IMR-90 (cell line): ENCODE measurements around the gene RAB36. TPM values are rescaled to one million over a fixed set of nuclear protein-coding genes. Genes with fewer than 3 reads are reported as not detected.
A peak's percentile ranks its signal among the peaks of the same experiment; 100 is the strongest.

Experiments used
- CHD1 ChIP-seq: IDR thresholded peaks from 2 replicates; pipeline ENCODE4 v1.6.1; 2012; ENCODE audit warnings: low read depth, low read length, improper control_type of control experiment
- MAZ ChIP-seq: IDR thresholded peaks from 2 replicates; pipeline ENCODE4 v1.6.1; 2012; ENCODE audit warnings: low read depth, mild to moderate bottlenecking, low read length, improper control_type of control experiment, moderate library complexity, borderline replicate concordance
- MXI1 ChIP-seq: IDR thresholded peaks from 2 replicates; pipeline ENCODE4 v1.6.1; 2012; ENCODE audit warnings: low read depth, mild to moderate bottlenecking, low read length, moderate library complexity, borderline replicate concordance
- POLR2A ChIP-seq: IDR thresholded peaks from 2 replicates; pipeline ENCODE4 v1.6.1; 2012; ENCODE audit warnings: mild to moderate bottlenecking, low read depth, low read length
- USF2 ChIP-seq: fragments of 150-350 bp; IDR thresholded peaks from 2 replicates; pipeline ENCODE4 v1.6.1; 2017; ENCODE audit warnings: mild to moderate bottlenecking, antibody characterized with exemption, low read length, low read depth
- polyA plus RNA-seq, 3 experiments: library from polyadenylated mRNA; depleted of rRNA; stranded (reverse); fragments of >200 nt; gene quantifications; 2 replicates each; pipeline ENCODE4 v1.2.3, GENCODE V29; 2012; ENCODE audit warnings: low replicate concordance in 1 of 3
- total RNA-seq: library from RNA; depleted of rRNA; stranded (reverse); fragments of >200 nt; gene quantifications from 2 replicates; pipeline ENCODE4 v1.2.3, GENCODE V29; 2012

The RAB36 gene
- total and polyA plus RNA-seq, 2 of the 4 experiments (the other 2 are of a cell fraction), result 3.6 to 4.0 TPM

- peak; percentile 38 for TF ChIP-seq USF2
- TF ChIP-seq MAZ, result peak; percentile 67; the same call in 1 of the 2 replicates
- peak; percentile 65 for TF ChIP-seq POLR2A
- TF ChIP-seq MXI1, result peak; percentile 92
- TF ChIP-seq CHD1, result no peak
Observed at GRCh38 chr22:23144932-23145877, at the start of gene RAB36 (continued).
